K562 (cell line): ENCODE results near the gene ZEB2. TPM values are rescaled to one million over a fixed set of nuclear protein-coding genes. Genes with fewer than 3 reads are reported as not detected.

Experiments used
- ATAC-seq: fragments of 200-7000 bp; cut with Tn5 transposase; 3 replicates; pipeline ENCODE4 v1.9.1; 2020; ENCODE audit warnings: moderate library complexity
- BruUV-seq: library from RNA; stranded (reverse); fragments of 400-500 nt; replicated peaks from 2 replicates; lab custom pipeline; 2021; lab: Mats Ljungman, UMichigan
- CTCF ChIA-PET: fragments of 300-600 bp; formaldehyde crosslinking; extraction: SDS; loops from one replicate; lab custom pipeline; 2021; ENCODE audit warnings: low intra/inter-chr PET ratio; lab: Yijun Ruan, JAX
- POLR2A ChIA-PET: fragments of 300-600, 350-650 bp; sonication (Branson Sonifier 250); formaldehyde crosslinking; extraction: SDS; loops from one replicate; lab custom pipeline; 2021; ENCODE audit warnings: antibody characterized with exemption, inconsistent platforms; lab: Yijun Ruan, JAX
- DNase-seq, 4 experiments: peaks; one replicate each; pipeline versions ENCODE4 v3.0.0 to v3.0.0-alpha.2; 2011 to 2018; ENCODE audit warnings: low spot score in 3 of 4, mixed read lengths in 3 of 4; ENCODE audit errors: extremely low read depth in 1 of 4
- FAIRE-seq: peaks from 2 replicates; lab custom pipeline; 2011; peaks lifted over from hg19 to GRCh38; lab: Jason Lieb, UNC
- H2AFZ ChIP-seq: 2 replicates; pipeline ENCODE4 v1.6.0; 2011; ENCODE audit warnings: low read depth, low read length, control low read depth, inconsistent platforms
- H3K27ac ChIP-seq: fragments of 200-600 bp; 3 replicates; pipeline ENCODE4 v1.8.0; 2011; ENCODE audit warnings: low read depth, mild to moderate bottlenecking, control low read depth, inconsistent platforms, low read length, moderate library complexity, mixed read lengths; ENCODE audit errors: extremely low read depth
- H3K27me3 ChIP-seq, 2 experiments: fragments of 300-600 bp in 1 of 2; 2 replicates in 1 of 2; 3 replicates in 1 of 2; pipeline versions ENCODE4 v1.6.0 to v1.8.0; 2011; ENCODE audit warnings: inconsistent platforms in 2 of 2, low read length in 2 of 2, mild to moderate bottlenecking in 1 of 2, mixed read lengths in 1 of 2, moderate library complexity in 1 of 2; ENCODE audit not compliant: control insufficient read depth in 2 of 2, insufficient read depth in 2 of 2
- H3K36me3 ChIP-seq: fragments of 300-600 bp; 3 replicates; pipeline ENCODE4 v1.8.0; 2011; ENCODE audit warnings: mild to moderate bottlenecking, low read length, inconsistent platforms; ENCODE audit not compliant: control insufficient read depth, insufficient read depth
- H3K4me1 ChIP-seq, 2 experiments: fragments of 200-600 bp in 1 of 2; replicated peaks in 1 of 2; 2 replicates in 1 of 2; 3 replicates in 1 of 2; pipeline versions ENCODE4 v1.5.1 to v1.8.0; 2011; ENCODE audit warnings: inconsistent platforms in 2 of 2, low read length in 2 of 2, mild to moderate bottlenecking in 1 of 2, mixed read lengths in 1 of 2, moderate library complexity in 1 of 2; ENCODE audit not compliant: control insufficient read depth in 2 of 2, insufficient read depth in 2 of 2
- H3K4me2 ChIP-seq: 2 replicates; pipeline ENCODE4 v1.6.1; 2011; ENCODE audit warnings: low read length, control low read depth, inconsistent platforms, mixed read lengths; ENCODE audit not compliant: insufficient read depth
- H3K4me3 ChIP-seq: fragments of 200-600 bp; sonication (generic), shearing (Covaris generic); 2 replicates; pipeline ENCODE4 v1.5.1; 2016; ENCODE audit warnings: control low read depth, inconsistent platforms
- H3K79me2 ChIP-seq: fragments of 200-600 bp; 3 replicates; pipeline ENCODE4 v1.8.0; 2011; ENCODE audit warnings: low read length, inconsistent platforms; ENCODE audit not compliant: control insufficient read depth, insufficient read depth
- H3K9ac ChIP-seq, 2 experiments: 2 replicates each; pipeline versions ENCODE4 v1.6.0 to v1.6.1; 2011; ENCODE audit warnings: low read depth in 2 of 2, low read length in 2 of 2, control low read depth in 1 of 2, inconsistent platforms in 1 of 2, mild to moderate bottlenecking in 1 of 2, mixed read lengths in 1 of 2; ENCODE audit not compliant: insufficient read depth in 1 of 2
- H3K9me1 ChIP-seq: one replicate; pipeline ENCODE4 v1.6.0; 2011; ENCODE audit warnings: inconsistent platforms, mild to moderate bottlenecking, low read length, moderate library complexity; ENCODE audit not compliant: control insufficient read depth, insufficient read depth
- H3K9me3 ChIP-seq: replicated peaks from 2 replicates; pipeline ENCODE4 v1.5.1; 2011; ENCODE audit warnings: low read depth, low read length, inconsistent platforms; ENCODE audit not compliant: control insufficient read depth, insufficient read depth
- H4K20me1 ChIP-seq: replicated peaks from 2 replicates; pipeline ENCODE4 v1.6.1; 2011; ENCODE audit warnings: low read length, inconsistent platforms, mixed read lengths; ENCODE audit not compliant: control insufficient read depth, insufficient read depth
- CREBBP ChIP-seq: IDR thresholded peaks from one replicate; pipeline ENCODE4 v1.6.1; 2012; ENCODE audit warnings: low read depth, mild to moderate bottlenecking, control low read depth, inconsistent platforms, low read length
- JUNB ChIP-seq: fragments of 450-650 bp; formaldehyde crosslinking; conservative IDR thresholded peaks from 2 replicates; pipeline ENCODE4 v1.4.0; 2020; ENCODE audit warnings: mild to moderate bottlenecking
- KDM5B ChIP-seq: fragments of 200-600 bp; sonication (generic); IDR thresholded peaks from 2 replicates; pipeline ENCODE4 v1.6.1; 2012; ENCODE audit warnings: low read depth, mild to moderate bottlenecking, moderate library complexity, low read length, control low read depth, inconsistent platforms; ENCODE audit not compliant: insufficient replicate concordance
- L3MBTL2 ChIP-seq: fragments of 450-650 bp; IDR thresholded peaks from 2 replicates; pipeline ENCODE4 v1.6.1; 2016; ENCODE audit warnings: mild to moderate bottlenecking, moderate library complexity
- MYNN ChIP-seq, 2 experiments: sonication (generic); formaldehyde crosslinking in 1 of 2; IDR thresholded peaks; 2 replicates each; pipeline versions ENCODE4 v1.5.0 to v1.6.1; 2016 to 2020; ENCODE audit warnings: antibody characterized with exemption in 1 of 2, missing genetic modification reagents in 1 of 2
- RCOR1 ChIP-seq, 2 experiments: IDR thresholded peaks; 2 replicates each; pipeline ENCODE4 v1.6.1; 2012; ENCODE audit warnings: low read depth in 2 of 2, low read length in 2 of 2, borderline replicate concordance in 1 of 2, improper control_type of control experiment in 1 of 2
- STAG1 ChIP-seq: sonication (generic); formaldehyde crosslinking; IDR thresholded peaks from 2 replicates; pipeline ENCODE4 v1.5.0; 2020; ENCODE audit warnings: missing genetic modification reagents, borderline replicate concordance
- ZNF146 ChIP-seq: IDR thresholded peaks from one replicate; pipeline ENCODE4 v1.6.1; 2018; ENCODE audit warnings: missing compliant biosample characterization; ENCODE audit not compliant: unreplicated experiment
- ZNF263 ChIP-seq: sonication (generic); formaldehyde crosslinking; IDR thresholded peaks from 2 replicates; pipeline ENCODE4 v1.8.0; 2022; ENCODE audit warnings: mild to moderate bottlenecking, missing genetic modification reagents, borderline replicate concordance
- ZNF551 ChIP-seq: fragments of 250-450 bp; sonication (Bioruptor Pico); IDR thresholded peaks from 2 replicates; pipeline ENCODE4 v1.5.0; 2021; ENCODE audit warnings: mild to moderate bottlenecking, moderate library complexity
- ZNF75A ChIP-seq: fragments of 450-650 bp; formaldehyde crosslinking; IDR thresholded peaks from 2 replicates; pipeline ENCODE4 v1.4.0; 2020; ENCODE audit warnings: mild to moderate bottlenecking
- ZNF830 ChIP-seq: fragments of 250-450 bp; sonication (Bioruptor Pico); IDR thresholded peaks from 2 replicates; pipeline ENCODE4 v1.5.0; 2021; ENCODE audit warnings: mild to moderate bottlenecking
- WGBS: fragments of 100-300 bp; shearing (Covaris generic); methylation state at CpG from one replicate; pipeline ENCODE4 v1.1.6; 2016; ENCODE audit warnings: low coverage, mixed read lengths; ENCODE audit not compliant: insufficient coverage; ENCODE audit errors: missing lambda C conversion rate; 5-methylcytosine and 5-hydroxymethylcytosine counted together
- in situ Hi-C: fragments of 300-500 bp; cut with MboI; formaldehyde crosslinking; loops from 4 replicates; pipeline ENCODE4 v1.15.0; 2018; ENCODE audit warnings: inconsistent platforms, mixed read lengths
- intact Hi-C: fragments of 100-400 bp; cut with micrococcal nuclease; formaldehyde crosslinking; loops from 2 replicates; pipeline ENCODE4 v1.14.2; 2022
- polyA plus RNA-seq, 8 experiments: library from polyadenylated mRNA; depleted of rRNA in 4 of 8; stranded (reverse) in 5 of 8; unstranded in 3 of 8; fragments of >200 nt; fragmentation: Nextera tagmentation in 2 of 8; fragmentation: Illumina TruSeq in 1 of 8; extraction: Ambion mirVana in 2 of 8; extraction: Trizol in 1 of 8; gene quantifications; 2 replicates each; pipeline versions ENCODE4 v1.2.1 to v1.2.3, GENCODE V29; 2011 to 2014; ENCODE audit warnings: inconsistent platforms in 1 of 8, missing spikeins in 1 of 8
- total RNA-seq, 7 experiments: library from RNA; depleted of rRNA in 6 of 7; stranded (reverse); fragments of >200 nt in 6 of 7; fragmentation: Illumina TruSeq in 2 of 7; extraction: Trizol in 2 of 7; gene quantifications; 2 replicates each; pipeline versions ENCODE4 v1.2.1 to v1.2.3, GENCODE V29; 2011 to 2021; ENCODE audit warnings: low replicate concordance in 1 of 7
- TF ChIP-seq, protein P1 (sequence below): fragments of 450-650 bp; conservative IDR thresholded peaks from 2 replicates; pipeline ENCODE4 v1.6.1; 2016; ENCODE audit warnings: missing genetic modification characterization, low read depth, mild to moderate bottlenecking, control low read depth, missing compliant biosample characterization

ZEB2 gene
- total and polyA plus RNA-seq, 9 of the 15 experiments (the other 6 are each of a cell fraction or from before 2014, with no cell fraction given), result 15.1 to 113 (median 72.3) TPM

DNA sequence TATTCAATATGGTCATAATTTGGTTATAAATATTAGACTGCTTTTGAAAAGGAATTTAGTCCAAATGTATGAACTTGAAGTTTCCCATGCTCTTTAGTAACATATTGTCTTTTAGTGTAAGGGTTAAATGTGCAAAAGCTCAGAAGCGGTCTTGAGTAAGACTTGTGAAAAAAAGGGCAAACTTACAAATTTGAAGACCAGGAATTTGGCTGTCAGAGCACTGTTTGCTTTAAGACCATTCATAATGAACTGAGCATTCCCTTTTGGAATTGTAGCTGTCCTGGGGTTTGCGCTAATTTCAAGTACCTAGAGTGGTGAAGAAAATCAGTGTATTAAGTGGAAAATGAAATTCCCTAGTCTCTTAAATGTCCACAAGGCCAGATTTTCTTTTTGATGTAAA, 6.9 kb upstream of the ZEB2 start:
- intact Hi-C loops, result loop anchor here (10.0 kb wide), 3 partner anchors 178 to 518 kb away; no protein-coding TSS in a partner anchor
- Histone ChIP-seq H3K27me3 (no peaks in the 10 kb centered on the region), H3K36me3 (no peaks in the 10 kb centered on the region), H3K27ac (no peak overlapping the region), H3K4me2 (no peak overlapping the region), H3K9me1 (no peaks in the 10 kb centered on the region), H3K9me3 (no peaks in the 10 kb centered on the region), H2AFZ (no peak overlapping the region), H3K79me2 (peaks cover 13% of the 10 kb centered on the region; the same call in 2 of the 3 replicates), H3K4me1 (peaks cover 9 to 11% of the 10 kb centered on the region in 2 experiments), H3K4me3 (no peak overlapping the region), H4K20me1 (no peaks in the 10 kb centered on the region), H3K9ac (no peak overlapping the region)
- no peak for TF ChIP-seq ZNF146 (CRISPR knock-in tag)
- no TSS peak for BruUV-seq
- CTCF ChIA-PET, result no interaction called here
- in situ Hi-C loops, result no loop called here
- FAIRE-seq (no peak), ATAC-seq (no peak), DNase-seq (no peak)
- POLR2A ChIA-PET, result no interaction called here
- WGBS, result 96% methylated on average over 2 of the region's 2 CpGs

DNA sequence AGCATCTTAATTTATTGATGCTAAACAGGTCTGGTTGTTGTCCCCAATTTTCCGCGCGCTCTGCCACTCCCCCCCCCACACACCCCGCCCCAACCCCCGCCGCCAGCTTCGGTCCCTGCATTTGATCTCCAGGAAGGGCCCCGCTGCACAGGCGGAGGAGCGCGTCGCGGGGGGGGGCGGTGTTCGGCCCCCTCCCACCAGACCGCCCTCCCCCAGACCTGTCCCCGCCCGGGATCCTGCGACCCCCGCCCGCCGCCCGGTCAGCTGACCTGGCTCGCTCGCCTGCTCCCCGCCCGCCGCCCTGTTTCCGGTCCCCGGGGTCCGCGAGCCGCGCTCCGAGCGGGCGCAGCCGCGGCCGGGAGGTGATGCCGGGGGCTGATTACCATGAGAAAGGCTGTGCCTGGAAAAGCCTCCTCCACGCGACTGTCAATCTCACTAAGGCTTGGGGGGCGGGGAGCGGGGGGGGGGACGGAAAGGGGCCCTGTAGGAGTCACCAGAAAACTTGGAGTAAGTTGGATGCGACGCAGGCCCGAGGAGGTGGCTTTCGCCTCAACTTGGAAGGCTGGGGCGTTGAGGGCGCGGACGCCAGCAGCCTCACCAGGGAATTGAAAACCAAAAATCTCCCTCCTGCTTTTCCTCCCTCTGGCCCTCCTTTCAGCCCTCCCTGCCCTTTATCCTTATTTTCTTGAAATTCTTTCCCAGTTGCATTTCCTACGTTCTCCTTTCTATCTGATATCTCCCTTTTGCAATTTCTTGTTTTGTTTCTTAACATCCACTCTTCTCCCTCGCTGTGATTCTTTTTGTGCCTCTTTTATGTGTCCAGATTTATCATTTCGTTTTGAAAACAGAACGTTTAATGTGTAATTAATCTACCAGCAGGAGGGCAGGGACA, 4.4 kb upstream of the ZEB2 start:
- H3K4me1 ChIP-seq, result peaks cover 9 to 23% of the 10 kb centered on the region in 2 experiments
- H3K27ac ChIP-seq, result peak overlapping the region; percentile 73
- CTCF ChIA-PET, result no interaction called here
- no peak for FAIRE-seq
- peak overlapping the region; percentile 52 for H3K4me3 ChIP-seq
- DNase-seq, result peak; percentile 67 to 89 (median 74)
- H3K9me3 ChIP-seq, result no peaks in the 10 kb centered on the region
- H2AFZ ChIP-seq, result peak overlapping the region; percentile 83
- WGBS, result under 1% methylated on average over 13 of the region's 58 CpGs
- no peaks in the 10 kb centered on the region for H4K20me1 ChIP-seq
- peaks cover 23% of the 10 kb centered on the region for H3K79me2 ChIP-seq
- peak overlapping the region; percentile 71 to 84 for H3K9ac ChIP-seq
- TSS peak; percentile 87 for BruUV-seq
- POLR2A ChIA-PET, result interaction anchor here (0.6 to 1.4 kb wide), 5 partner anchors 13 to 279 kb away, joined by 3 to 5 read pairs (median 4); no protein-coding TSS in a partner anchor
- H3K27me3 ChIP-seq, result no peaks in the 10 kb centered on the region
- H3K36me3 ChIP-seq, result no peaks in the 10 kb centered on the region; the same call in 2 of the 3 replicates
- ATAC-seq, result peak; percentile 80
- in situ Hi-C loops (loop anchor here (5.0 kb wide), 1 partner anchor 58 kb away; no protein-coding TSS in a partner anchor), intact Hi-C loops (loop anchor here (5.0 to 10.0 kb wide), 6 partner anchors 138 to 520 kb away; no protein-coding TSS in a partner anchor)
- no peaks in the 10 kb centered on the region for H3K9me1 ChIP-seq
- H3K4me2 ChIP-seq, result peak overlapping the region; percentile 84
- no peak for TF ChIP-seq ZNF75A (CRISPR knock-in tag)
- TF ChIP-seq JUNB (CRISPR knock-in tag), result no peak
- TF ChIP-seq RCOR1 (IDR thresholded peaks at IDR 0.05; ENCODE audit: borderline replicate concordance in 1 of 2, low read depth in 2 of 2, low read length in 2 of 2), result peak in 1 of 2 experiments; percentile 4; a peak in 2 of 4 replicates
- no peak for TF ChIP-seq CREBBP
- no peak for TF ChIP-seq ZNF551 (CRISPR knock-in tag)
- peak; percentile 37 for TF ChIP-seq KDM5B
- no peak for TF ChIP-seq STAG1 (CRISPR knock-in tag)
- TF ChIP-seq, protein P1, sequence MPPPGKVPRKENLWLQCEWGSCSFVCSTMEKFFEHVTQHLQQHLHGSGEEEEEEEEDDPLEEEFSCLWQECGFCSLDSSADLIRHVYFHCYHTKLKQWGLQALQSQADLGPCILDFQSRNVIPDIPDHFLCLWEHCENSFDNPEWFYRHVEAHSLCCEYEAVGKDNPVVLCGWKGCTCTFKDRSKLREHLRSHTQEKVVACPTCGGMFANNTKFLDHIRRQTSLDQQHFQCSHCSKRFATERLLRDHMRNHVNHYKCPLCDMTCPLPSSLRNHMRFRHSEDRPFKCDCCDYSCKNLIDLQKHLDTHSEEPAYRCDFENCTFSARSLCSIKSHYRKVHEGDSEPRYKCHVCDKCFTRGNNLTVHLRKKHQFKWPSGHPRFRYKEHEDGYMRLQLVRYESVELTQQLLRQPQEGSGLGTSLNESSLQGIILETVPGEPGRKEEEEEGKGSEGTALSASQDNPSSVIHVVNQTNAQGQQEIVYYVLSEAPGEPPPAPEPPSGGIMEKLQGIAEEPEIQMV (tag), result no peak
- no peak for TF ChIP-seq ZNF830 (CRISPR knock-in tag)
- no peak for TF ChIP-seq ZNF263 (CRISPR knock-in tag)
- TF ChIP-seq L3MBTL2, result no peak
- TF ChIP-seq MYNN (IDR thresholded peaks at IDR 0.05), result no peak
- no peak for TF ChIP-seq MYNN (CRISPR knock-in tag; IDR thresholded peaks at IDR 0.05)
